Adrenal gland (tissue), 5 donors: ENCODE results near the gene OR2T2.
"Not testable (repeated sequence)": the region's sequence is repeated elsewhere in the genome, so short reads cannot be mapped to it uniquely, and the experiment has no call there.

ENCODE experiments used
- CTCF ChIP-seq, 6 experiments: fragments of 450-650 bp in 4 of 6; fragments of 200-600 bp in 2 of 6; sonication (generic) in 1 of 6; IDR thresholded peaks; 1 replicate in 5 of 6; 2 replicates in 1 of 6; pipeline versions ENCODE4 v1.5.1 to v1.8.0; 2016 to 2021; ENCODE audit warnings: antibody characterized with exemption in 6 of 6, mild to moderate bottlenecking in 2 of 6, moderate library complexity in 1 of 6
- POLR2A ChIP-seq, 2 donors: fragments of 450-650 bp; IDR thresholded peaks; one replicate each; pipeline ENCODE4 v1.6.1; 2017; ENCODE audit warnings: antibody characterized with exemption in 2 of 2, mild to moderate bottlenecking in 2 of 2, moderate library complexity in 1 of 2
- donor health status: DM: no; HTN: no; CAD: no.

- not testable (repeated sequence) for TF ChIP-seq CTCF, POLR2A (IDR thresholded peaks at IDR 0.05)
These were observed 4.5 kb downstream of the OR2T2 start for GRCh38 chr1:248449821-248450465.
